ENCODE measurements around the gene MRPS9.

GRCh38 chr2:105037572-105038382, at the start of gene MRPS9:
- no peak for TF ChIP-seq CTCF (IDR thresholded peaks at IDR 0.05; ENCODE audit: insufficient read depth, low read length, poor library complexity, severe bottlenecking)
- no peak for TF ChIP-seq EZH2phosphoT487 (conservative IDR thresholded peaks at IDR 0.05; ENCODE audit: low read length)
